LNCaP clone FGC (cell line): ENCODE results near the gene RASSF6.
A peak's percentile ranks its signal among the peaks of the same experiment; 100 is the strongest.
"Not testable (repeated sequence)": the region's sequence is repeated elsewhere in the genome, so short reads cannot be mapped to it uniquely, and the experiment has no call there.

Experiments
- DNase-seq: peaks from one replicate; pipeline ENCODE4 v3.0.0-alpha.2; 2011; ENCODE audit warnings: low read depth
- H3K4me3 ChIP-seq: 2 replicates; pipeline ENCODE4 v1.5.1; 2011; ENCODE audit warnings: mild to moderate bottlenecking, low read depth, low read length, control low read depth
- CTCF ChIP-seq: IDR thresholded peaks from 2 replicates; pipeline ENCODE4 v1.5.1; 2012; ENCODE audit warnings: mild to moderate bottlenecking; ENCODE audit not compliant: control insufficient read depth, insufficient read depth; ENCODE audit errors: extremely low read depth

Gene RASSF6

GRCh38 chr4:73586040-73586439 lies 34.2 kb downstream of the RASSF6 start:
- DNase-seq, result no peak
- no peak overlapping the region for H3K4me3 ChIP-seq
- TF ChIP-seq CTCF, result no peak

- TF ChIP-seq CTCF, result no peak
- H3K4me3 ChIP-seq, result no peak overlapping the region
- no peak for DNase-seq
Observed at GRCh38 chr4:73585345-73585744, 34.9 kb downstream of the RASSF6 start.

GRCh38 chr4:73583666-73584065 lies 36.6 kb downstream of the RASSF6 start:
- peak; percentile 52 for DNase-seq
- no peak overlapping the region for H3K4me3 ChIP-seq
- no peak for TF ChIP-seq CTCF

- H3K4me3 ChIP-seq, result no peak overlapping the region
- no peak for TF ChIP-seq CTCF
- no peak for DNase-seq
Observed at GRCh38 chr4:73577371-73577770, 42.9 kb downstream of the RASSF6 start.

GRCh38 chr4:73576381-73576780 lies 43.9 kb downstream of the RASSF6 start:
- TF ChIP-seq CTCF, result no peak
- DNase-seq, result no peak
- no peak overlapping the region for H3K4me3 ChIP-seq

GRCh38 chr4:73575660-73576059 lies 44.6 kb downstream of the RASSF6 start:
- TF ChIP-seq CTCF, result no peak
- H3K4me3 ChIP-seq, result no peak overlapping the region
- DNase-seq, result no peak

- peak; percentile 42 for DNase-seq
Observed at GRCh38 chr4:73573794-73574528, 46.3 kb downstream of the RASSF6 start.

GRCh38 chr4:73550865-73551264 lies 69.4 kb downstream of the RASSF6 start:
- H3K4me3 ChIP-seq, DNase-seq: not testable (repeated sequence)

More at GRCh38 chr4:73573794-73574528, 46.3 kb downstream of the RASSF6 start:
- peak; percentile 86 for TF ChIP-seq CTCF
- no peak overlapping the region for H3K4me3 ChIP-seq
